Heart left ventricle (tissue), 16 donors: Measurements from ENCODE around the gene EXTL1. TPM values are rescaled to one million over a fixed set of nuclear protein-coding genes. Genes with fewer than 3 reads are reported as not detected.

Experiments used
- ATAC-seq, 4 donors: fragments of 200-7000 bp; cut with Tn5 transposase; one replicate each; pipeline ENCODE4 v1.9.1; 2020 to 2022; ENCODE audit warnings: moderate library complexity in 4 of 4, mild to moderate bottlenecking in 3 of 4, moderate number of reproducible peaks in 1 of 4
- DNase-seq, 5 donors: peaks; one replicate each; pipeline ENCODE4 v3.0.0-alpha.2; 2020
- H3K27ac ChIP-seq, 12 donors: fragments of 200-600 bp; sonication (generic) in 4 of 12; one replicate each; pipeline versions ENCODE4 v1.5.0 to v1.8.0; 2016 to 2022; ENCODE audit warnings: mild to moderate bottlenecking in 2 of 12
- H3K27me3 ChIP-seq, 9 donors: fragments of 200-600 bp; sonication (generic) in 2 of 9; one replicate each; pipeline versions ENCODE4 v1.5.1 to v1.8.0; 2016 to 2022; ENCODE audit warnings: mild to moderate bottlenecking in 3 of 9
- H3K36me3 ChIP-seq, 9 donors: fragments of 200-600 bp; sonication (generic) in 2 of 9; one replicate each; pipeline versions ENCODE4 v1.5.0 to v1.8.0; 2018 to 2022; ENCODE audit warnings: mild to moderate bottlenecking in 2 of 9
- H3K4me1 ChIP-seq, 12 donors: fragments of 200-600 bp; sonication (generic) in 4 of 12; one replicate each; pipeline versions ENCODE4 v1.5.0 to v1.8.0; 2016 to 2022; ENCODE audit warnings: mild to moderate bottlenecking in 3 of 12
- H3K4me3 ChIP-seq, 12 donors: fragments of 200-600 bp; sonication (generic) in 4 of 12; one replicate each; pipeline versions ENCODE4 v1.5.0 to v1.8.0; 2017 to 2022; ENCODE audit warnings: mild to moderate bottlenecking in 9 of 12, moderate library complexity in 4 of 12
- H3K9me3 ChIP-seq, 12 donors: fragments of 200-600 bp; sonication (generic) in 4 of 12; one replicate each; pipeline versions ENCODE4 v1.5.0 to v1.8.0; 2016 to 2022; ENCODE audit warnings: mild to moderate bottlenecking in 1 of 12
- CTCF ChIP-seq, 12 donors: fragments of 200-600 bp; sonication (generic) in 4 of 12; IDR thresholded peaks; one replicate each; pipeline versions ENCODE4 v1.5.0 to v1.8.0; 2018 to 2022; ENCODE audit warnings: antibody characterized with exemption in 12 of 12, mild to moderate bottlenecking in 5 of 12
- POLR2A ChIP-seq, 2 donors: fragments of 450-650 bp; IDR thresholded peaks; one replicate each; pipeline ENCODE4 v1.6.1; 2017; ENCODE audit warnings: antibody characterized with exemption in 2 of 2, mild to moderate bottlenecking in 2 of 2, moderate library complexity in 2 of 2
- WGBS, 4 donors: extraction: QIAGEN DNeasy Blood & Tissue Kit in 2 of 4; methylation state at CpG; one replicate each; pipeline versions ENCODE4 v1.1.5 to v1.1.7; 2013 to 2018; 5-methylcytosine and 5-hydroxymethylcytosine counted together
- intact Hi-C, 10 donors: fragments of 100-400 bp; cut with DNase I; formaldehyde crosslinking; loops; one replicate each; pipeline versions ENCODE4 v1.11.1 to v1.14.2; 2022
- polyA plus RNA-seq, 2 donors: library from polyadenylated mRNA; stranded (reverse); fragments of 200-250 nt; gene quantifications; one replicate each; pipeline ENCODE4 v1.2.3, GENCODE V29; 2013
- total RNA-seq, 9 donors: library from RNA; depleted of rRNA in 2 of 9; stranded (reverse); fragments of >200 nt in 2 of 9; fragmentation: NEBNext Ultra II Directional in 3 of 9; extraction: Animal tissue kit (Norgen Biotek cat#: 25700) in 3 of 9; gene quantifications; one replicate each; pipeline versions ENCODE4 v1.1.0 to v1.2.4, GENCODE V29; 2016 to 2023
- donor health status: ischemic (EF 13 %, LVEDD 7.1; RV severe dilation, severe dysfunction).
- donor health status: healthy with polysubstance abuse.
- donor health status: DM: no; HTN: yes; CAD: no.
- donor health status: DM: no; HTN: no; CAD: no.
- donor health status: ischemic (EF 25% LVEDD 6.9; RV normal size, moderate dysfunction).
- donor health status: ischemic (EF 25% LVEDD 5.7; RV mildly dilated, moderate dysfunction).
- donor health status: healthy.
- donor health status: DM: yes; HTN: yes; CAD: no.
- donor health status: ischemic (EF 35%, LVEDD 5.7; RV mildly dilated, moderate dysfunction).
- donor health status: nonischemic (EF 11% LVEDD 7.7; RV severe dilation, severe dysfunction).
- donor health status: DM: yes; HTN: yes; CAD: no.
- donor health status: PGD.
- donor health status: ischemic (EF 29% LVEDD 5.4; RV normal size, mild dysfunction).
- donor health status: nonischemic (EF 23%, LVEDD 6.1; RV moderate dilation, normal function).

The EXTL1 gene
- total and polyA plus RNA-seq, 11 donors, result 1.2 to 17.5 (median 4.1) TPM

GRCh38 chr1:26015358-26015757, 6.2 kb upstream of the EXTL1 start:
- peak overlapping the region in 1 of 12 donors; percentile 16 for H3K27ac ChIP-seq
- TF ChIP-seq POLR2A (IDR thresholded peaks at IDR 0.05) (no peak), CTCF (IDR thresholded peaks at IDR 0.05) (no peak)
- DNase-seq (peak in 1 of 5 donors; percentile 57), ATAC-seq (peak in 1 of 4 donors; percentile 8)
- peaks cover 0 to 44% (median 21%) of the 10 kb centered on the region in 12 donors for H3K4me1 ChIP-seq
- H3K36me3 ChIP-seq, result peaks cover 0 to 6% (median 0%) of the 10 kb centered on the region in 9 donors
- H3K4me3 ChIP-seq, result no peak overlapping the region
- H3K27me3 ChIP-seq, result no peaks in the 10 kb centered on the region
- intact Hi-C loops, result no loop called here
- no peaks in the 10 kb centered on the region for H3K9me3 ChIP-seq
- 80 to 92% (median 87%) methylated on average over 2 of the region's 2 CpGs for WGBS, 4 donors

- Histone ChIP-seq H3K4me3 (no peak overlapping the region), H3K27me3 (no peaks in the 10 kb centered on the region), H3K27ac (peak overlapping the region in 8 of 12 donors; percentile 39 to 98 (median 60)), H3K4me1 (peaks cover 0 to 53% (median 22%) of the 10 kb centered on the region in 12 donors), H3K36me3 (peaks cover 0 to 6% (median 0%) of the 10 kb centered on the region in 9 donors), H3K9me3 (no peaks in the 10 kb centered on the region)
- TF ChIP-seq POLR2A (IDR thresholded peaks at IDR 0.05), result no peak
- TF ChIP-seq CTCF (IDR thresholded peaks at IDR 0.05), result no peak
- WGBS, 4 donors, result 67 to 74% (median 69%) methylated on average over 10 of the region's 10 CpGs
- ATAC-seq (no peak), DNase-seq (no peak)
- intact Hi-C loops, result no loop called here
Observed at GRCh38 chr1:26016258-26016952, 5.2 kb upstream of the EXTL1 start.

- whole genome bisulfite sequencing, 4 donors, result 57 to 71% (median 62%) methylated on average over 6 of the region's 6 CpGs
- intact Hi-C loops, result no loop called here
- Histone ChIP-seq H3K27me3 (no peaks in the 10 kb centered on the region), H3K36me3 (peaks cover 0 to 6% (median 0%) of the 10 kb centered on the region in 9 donors), H3K4me3 (no peak overlapping the region), H3K27ac (peak overlapping the region in 8 of 12 donors; percentile 52 to 98 (median 66)), H3K9me3 (no peaks in the 10 kb centered on the region), H3K4me1 (peaks cover 0 to 57% (median 25%) of the 10 kb centered on the region in 12 donors)
- ATAC-seq, result peak in 3 of 4 donors; percentile 15 to 32 (median 19)
- TF ChIP-seq POLR2A (IDR thresholded peaks at IDR 0.05) (no peak), CTCF (IDR thresholded peaks at IDR 0.05) (no peak)
- DNase-seq, result no peak
Observed at GRCh38 chr1:26016953-26017545, 4.5 kb upstream of the EXTL1 start.

- ATAC-seq (peak in 1 of 4 donors; percentile 6), DNase-seq (peak in 2 of 5 donors; percentile 40 to 45)
- Histone ChIP-seq H3K27ac (peak overlapping the region in 8 of 12 donors; percentile 54 to 98 (median 68)), H3K9me3 (no peaks in the 10 kb centered on the region), H3K36me3 (peaks cover 0 to 6% (median 0%) of the 10 kb centered on the region in 9 donors), H3K27me3 (no peaks in the 10 kb centered on the region), H3K4me1 (peaks cover 0 to 63% (median 29%) of the 10 kb centered on the region in 12 donors), H3K4me3 (no peak overlapping the region)
- 32 to 57% (median 49%) methylated on average over 6 of the region's 6 CpGs for WGBS, 4 donors
- no peak for TF ChIP-seq POLR2A (IDR thresholded peaks at IDR 0.05)
- TF ChIP-seq CTCF (IDR thresholded peaks at IDR 0.05), result no peak
- intact Hi-C loops, result no loop called here
Observed at GRCh38 chr1:26017606-26018005, 4.0 kb upstream of the EXTL1 start.
